ENCODE results near the gene ALDH1B1.

DNA sequence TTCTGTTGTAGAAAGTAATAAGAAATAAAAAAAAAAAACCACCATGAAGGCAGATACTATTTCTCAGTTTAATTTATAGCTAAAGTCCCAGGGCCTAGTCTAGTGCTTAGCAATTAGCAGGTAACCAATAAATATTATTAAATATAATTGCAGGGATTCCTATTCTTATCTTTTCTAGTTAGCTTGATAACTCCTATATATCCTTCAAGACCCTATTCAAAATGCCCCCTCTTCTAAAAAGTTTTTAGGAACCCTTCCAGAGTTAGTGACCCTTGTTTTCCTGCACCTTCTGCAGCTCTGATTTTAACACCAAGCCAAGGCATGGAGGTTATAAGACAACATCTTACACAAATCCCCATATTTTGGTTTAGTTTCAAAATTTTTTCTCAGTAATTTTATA is 24.6 kb upstream of the ALDH1B1 start:
- TF ChIP-seq, protein P1, sequence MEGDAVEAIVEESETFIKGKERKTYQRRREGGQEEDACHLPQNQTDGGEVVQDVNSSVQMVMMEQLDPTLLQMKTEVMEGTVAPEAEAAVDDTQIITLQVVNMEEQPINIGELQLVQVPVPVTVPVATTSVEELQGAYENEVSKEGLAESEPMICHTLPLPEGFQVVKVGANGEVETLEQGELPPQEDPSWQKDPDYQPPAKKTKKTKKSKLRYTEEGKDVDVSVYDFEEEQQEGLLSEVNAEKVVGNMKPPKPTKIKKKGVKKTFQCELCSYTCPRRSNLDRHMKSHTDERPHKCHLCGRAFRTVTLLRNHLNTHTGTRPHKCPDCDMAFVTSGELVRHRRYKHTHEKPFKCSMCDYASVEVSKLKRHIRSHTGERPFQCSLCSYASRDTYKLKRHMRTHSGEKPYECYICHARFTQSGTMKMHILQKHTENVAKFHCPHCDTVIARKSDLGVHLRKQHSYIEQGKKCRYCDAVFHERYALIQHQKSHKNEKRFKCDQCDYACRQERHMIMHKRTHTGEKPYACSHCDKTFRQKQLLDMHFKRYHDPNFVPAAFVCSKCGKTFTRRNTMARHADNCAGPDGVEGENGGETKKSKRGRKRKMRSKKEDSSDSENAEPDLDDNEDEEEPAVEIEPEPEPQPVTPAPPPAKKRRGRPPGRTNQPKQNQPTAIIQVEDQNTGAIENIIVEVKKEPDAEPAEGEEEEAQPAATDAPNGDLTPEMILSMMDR (conservative IDR thresholded peaks at IDR 0.05 in 1 of 2, IDR thresholded peaks at IDR 0.05 in 1 of 2; ENCODE audit: low read depth in 1 of 2, low read length in 2 of 2): no peak
- TF ChIP-seq EZH2 (IDR thresholded peaks at IDR 0.05; ENCODE audit: low read length, missing control alignments): no peak

All from fibroblast of lung (primary cell).